PC-3 (cell line): Measurements from ENCODE around the gene HS2ST1.
"Not testable (repeated sequence)": the region's sequence is repeated elsewhere in the genome, so short reads cannot be mapped to it uniquely, and the experiment has no call there.

Source experiments
- CTCF ChIP-seq: fragments of 300-600 bp; sonication (generic); conservative IDR thresholded peaks from 2 replicates; pipeline ENCODE4 v1.5.1; 2017; ENCODE audit warnings: antibody characterized with exemption, low read depth, mild to moderate bottlenecking, low read length
- EZH2 ChIP-seq: fragments of 300-600 bp; sonication (generic); IDR thresholded peaks from one replicate; pipeline ENCODE4 v1.6.1; 2017; ENCODE audit warnings: antibody characterized with exemption, mild to moderate bottlenecking, low read length; ENCODE audit not compliant: unreplicated experiment
- EZH2phosphoT487 ChIP-seq: fragments of 300-600 bp; sonication (generic); IDR thresholded peaks from 2 replicates; pipeline ENCODE4 v1.6.1; 2018; ENCODE audit warnings: mild to moderate bottlenecking, antibody characterized with exemption, low read length, borderline replicate concordance

- TF ChIP-seq EZH2, CTCF, EZH2phosphoT487: not testable (repeated sequence)
These were observed 47.2 kb upstream of the HS2ST1 start for GRCh38 chr1:86867278-86867677.
